ENCODE measurements around the gene COBLL1.

GRCh38 chr2:164802095-164802707 lies 39.4 kb downstream of the COBLL1 start:
- TF ChIP-seq CTCF (IDR thresholded peaks at IDR 0.05) (no peak), POLR2A (IDR thresholded peaks at IDR 0.05) (no peak)

Measured in heart left ventricle (tissue), 13 donors.